Measurements from ENCODE around the gene SLC25A34.
A peak's percentile ranks its signal among the peaks of the same experiment; 100 is the strongest.

SLC25A34 gene

DNA sequence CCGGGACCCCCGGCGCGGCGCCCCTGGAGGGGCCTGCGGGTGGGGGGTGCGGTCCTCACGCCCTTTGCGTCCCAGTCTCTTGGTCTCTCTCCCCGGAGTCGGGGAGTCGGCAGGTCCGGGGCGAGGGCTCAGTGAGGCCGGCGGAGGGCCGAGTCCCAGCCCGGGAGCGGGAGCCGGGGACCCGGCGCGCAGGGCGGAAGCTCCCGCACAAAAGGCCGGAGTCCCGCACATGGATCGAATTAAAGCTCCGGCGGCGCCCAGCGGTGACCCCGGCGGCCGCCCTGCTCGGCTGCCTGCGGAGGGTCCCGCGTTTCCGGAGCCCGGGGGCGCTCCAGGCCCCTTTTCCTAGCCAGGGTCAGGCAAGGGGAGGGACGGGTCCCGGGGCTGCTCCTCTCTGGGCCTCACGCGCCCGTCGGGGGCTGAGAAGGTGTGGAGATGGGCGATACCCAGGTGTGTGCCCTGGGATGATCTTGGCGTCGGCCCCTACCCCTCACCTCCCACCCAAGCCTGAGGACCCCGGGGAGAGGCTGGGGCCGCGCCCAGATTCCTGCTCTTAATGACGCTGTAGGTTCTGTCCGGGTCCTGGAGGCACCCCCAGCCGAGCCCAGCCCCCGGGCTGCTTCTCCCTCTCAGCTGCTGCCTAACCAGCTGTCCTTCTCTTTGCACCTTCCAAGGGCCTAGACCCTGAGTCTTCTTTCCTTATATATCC, 23.0 kb downstream of the SLC25A34 start (continued):
- TF ChIP-seq, protein P1, sequence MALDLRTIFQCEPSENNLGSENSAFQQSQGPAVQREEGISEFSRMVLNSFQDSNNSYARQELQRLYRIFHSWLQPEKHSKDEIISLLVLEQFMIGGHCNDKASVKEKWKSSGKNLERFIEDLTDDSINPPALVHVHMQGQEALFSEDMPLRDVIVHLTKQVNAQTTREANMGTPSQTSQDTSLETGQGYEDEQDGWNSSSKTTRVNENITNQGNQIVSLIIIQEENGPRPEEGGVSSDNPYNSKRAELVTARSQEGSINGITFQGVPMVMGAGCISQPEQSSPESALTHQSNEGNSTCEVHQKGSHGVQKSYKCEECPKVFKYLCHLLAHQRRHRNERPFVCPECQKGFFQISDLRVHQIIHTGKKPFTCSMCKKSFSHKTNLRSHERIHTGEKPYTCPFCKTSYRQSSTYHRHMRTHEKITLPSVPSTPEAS (tag by site-specific recombination; IDR thresholded peaks at IDR 0.05), result no peak
- TF ChIP-seq, protein P2, sequence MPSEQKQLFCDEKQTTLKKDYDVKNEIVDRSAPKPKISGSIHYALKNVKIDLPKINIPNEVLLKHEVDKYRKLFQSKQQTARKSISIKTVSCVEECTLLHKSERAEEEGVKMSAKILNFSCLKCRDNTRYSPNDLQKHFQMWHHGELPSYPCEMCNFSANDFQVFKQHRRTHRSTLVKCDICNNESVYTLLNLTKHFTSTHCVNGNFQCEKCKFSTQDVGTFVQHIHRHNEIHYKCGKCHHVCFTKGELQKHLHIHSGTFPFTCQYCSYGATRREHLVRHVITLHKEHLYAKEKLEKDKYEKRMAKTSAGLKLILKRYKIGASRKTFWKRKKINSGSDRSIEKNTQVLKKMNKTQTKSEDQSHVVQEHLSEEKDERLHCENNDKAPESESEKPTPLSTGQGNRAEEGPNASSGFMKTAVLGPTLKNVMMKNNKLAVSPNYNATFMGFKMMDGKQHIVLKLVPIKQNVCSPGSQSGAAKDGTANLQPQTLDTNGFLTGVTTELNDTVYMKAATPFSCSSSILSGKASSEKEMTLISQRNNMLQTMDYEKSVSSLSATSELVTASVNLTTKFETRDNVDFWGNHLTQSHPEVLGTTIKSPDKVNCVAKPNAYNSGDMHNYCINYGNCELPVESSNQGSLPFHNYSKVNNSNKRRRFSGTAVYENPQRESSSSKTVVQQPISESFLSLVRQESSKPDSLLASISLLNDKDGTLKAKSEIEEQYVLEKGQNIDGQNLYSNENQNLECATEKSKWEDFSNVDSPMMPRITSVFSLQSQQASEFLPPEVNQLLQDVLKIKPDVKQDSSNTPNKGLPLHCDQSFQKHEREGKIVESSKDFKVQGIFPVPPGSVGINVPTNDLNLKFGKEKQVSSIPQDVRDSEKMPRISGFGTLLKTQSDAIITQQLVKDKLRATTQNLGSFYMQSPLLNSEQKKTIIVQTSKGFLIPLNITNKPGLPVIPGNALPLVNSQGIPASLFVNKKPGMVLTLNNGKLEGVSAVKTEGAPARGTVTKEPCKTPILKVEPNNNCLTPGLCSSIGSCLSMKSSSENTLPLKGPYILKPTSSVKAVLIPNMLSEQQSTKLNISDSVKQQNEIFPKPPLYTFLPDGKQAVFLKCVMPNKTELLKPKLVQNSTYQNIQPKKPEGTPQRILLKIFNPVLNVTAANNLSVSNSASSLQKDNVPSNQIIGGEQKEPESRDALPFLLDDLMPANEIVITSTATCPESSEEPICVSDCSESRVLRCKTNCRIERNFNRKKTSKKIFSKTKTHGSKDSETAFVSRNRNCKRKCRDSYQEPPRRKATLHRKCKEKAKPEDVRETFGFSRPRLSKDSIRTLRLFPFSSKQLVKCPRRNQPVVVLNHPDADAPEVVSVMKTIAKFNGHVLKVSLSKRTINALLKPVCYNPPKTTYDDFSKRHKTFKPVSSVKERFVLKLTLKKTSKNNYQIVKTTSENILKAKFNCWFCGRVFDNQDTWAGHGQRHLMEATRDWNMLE (tag by site-specific recombination; conservative IDR thresholded peaks at IDR 0.05; ENCODE audit: low read depth), result no peak
- TF ChIP-seq ZNF302 (tag by site-specific recombination; IDR thresholded peaks at IDR 0.05; ENCODE audit: low read depth) (no peak), ZNF585B (tag by site-specific recombination; IDR thresholded peaks at IDR 0.05) (no peak), HOXD13 (CRISPR knock-in tag; IDR thresholded peaks at IDR 0.05; ENCODE audit: borderline replicate concordance) (no peak), ZNF501 (tag by site-specific recombination; IDR thresholded peaks at IDR 0.05) (no peak), ZNF658 (tag by site-specific recombination; IDR thresholded peaks at IDR 0.05) (no peak), ZNF624 (tag by site-specific recombination; IDR thresholded peaks at IDR 0.05) (no peak), ZBTB8A (tag by site-specific recombination; IDR thresholded peaks at IDR 0.05) (peak; percentile 88), ZNF146 (tag by site-specific recombination; IDR thresholded peaks at IDR 0.05) (no peak), ZNF530 (tag by site-specific recombination; IDR thresholded peaks at IDR 0.05; ENCODE audit: low read depth) (no peak), ZNF133 (tag by site-specific recombination; IDR thresholded peaks at IDR 0.05) (no peak), ZNF747 (tag by site-specific recombination; IDR thresholded peaks at IDR 0.05) (no peak), ZNF202 (tag by site-specific recombination; IDR thresholded peaks at IDR 0.05; ENCODE audit: borderline replicate concordance) (no peak), ZNF48 (tag by site-specific recombination; IDR thresholded peaks at IDR 0.05) (no peak), GLIS1 (tag by site-specific recombination; IDR thresholded peaks at IDR 0.05) (peak; percentile 79), SCRT2 (tag by site-specific recombination; IDR thresholded peaks at IDR 0.05) (no peak)
- TF ChIP-seq, protein P3, sequence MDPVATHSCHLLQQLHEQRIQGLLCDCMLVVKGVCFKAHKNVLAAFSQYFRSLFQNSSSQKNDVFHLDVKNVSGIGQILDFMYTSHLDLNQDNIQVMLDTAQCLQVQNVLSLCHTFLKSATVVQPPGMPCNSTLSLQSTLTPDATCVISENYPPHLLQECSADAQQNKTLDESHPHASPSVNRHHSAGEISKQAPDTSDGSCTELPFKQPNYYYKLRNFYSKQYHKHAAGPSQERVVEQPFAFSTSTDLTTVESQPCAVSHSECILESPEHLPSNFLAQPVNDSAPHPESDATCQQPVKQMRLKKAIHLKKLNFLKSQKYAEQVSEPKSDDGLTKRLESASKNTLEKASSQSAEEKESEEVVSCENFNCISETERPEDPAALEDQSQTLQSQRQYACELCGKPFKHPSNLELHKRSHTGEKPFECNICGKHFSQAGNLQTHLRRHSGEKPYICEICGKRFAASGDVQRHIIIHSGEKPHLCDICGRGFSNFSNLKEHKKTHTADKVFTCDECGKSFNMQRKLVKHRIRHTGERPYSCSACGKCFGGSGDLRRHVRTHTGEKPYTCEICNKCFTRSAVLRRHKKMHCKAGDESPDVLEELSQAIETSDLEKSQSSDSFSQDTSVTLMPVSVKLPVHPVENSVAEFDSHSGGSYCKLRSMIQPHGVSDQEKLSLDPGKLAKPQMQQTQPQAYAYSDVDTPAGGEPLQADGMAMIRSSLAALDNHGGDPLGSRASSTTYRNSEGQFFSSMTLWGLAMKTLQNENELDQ (tag by site-specific recombination; IDR thresholded peaks at IDR 0.05; ENCODE audit: low read depth), result no peak
- TF ChIP-seq, protein P4, sequence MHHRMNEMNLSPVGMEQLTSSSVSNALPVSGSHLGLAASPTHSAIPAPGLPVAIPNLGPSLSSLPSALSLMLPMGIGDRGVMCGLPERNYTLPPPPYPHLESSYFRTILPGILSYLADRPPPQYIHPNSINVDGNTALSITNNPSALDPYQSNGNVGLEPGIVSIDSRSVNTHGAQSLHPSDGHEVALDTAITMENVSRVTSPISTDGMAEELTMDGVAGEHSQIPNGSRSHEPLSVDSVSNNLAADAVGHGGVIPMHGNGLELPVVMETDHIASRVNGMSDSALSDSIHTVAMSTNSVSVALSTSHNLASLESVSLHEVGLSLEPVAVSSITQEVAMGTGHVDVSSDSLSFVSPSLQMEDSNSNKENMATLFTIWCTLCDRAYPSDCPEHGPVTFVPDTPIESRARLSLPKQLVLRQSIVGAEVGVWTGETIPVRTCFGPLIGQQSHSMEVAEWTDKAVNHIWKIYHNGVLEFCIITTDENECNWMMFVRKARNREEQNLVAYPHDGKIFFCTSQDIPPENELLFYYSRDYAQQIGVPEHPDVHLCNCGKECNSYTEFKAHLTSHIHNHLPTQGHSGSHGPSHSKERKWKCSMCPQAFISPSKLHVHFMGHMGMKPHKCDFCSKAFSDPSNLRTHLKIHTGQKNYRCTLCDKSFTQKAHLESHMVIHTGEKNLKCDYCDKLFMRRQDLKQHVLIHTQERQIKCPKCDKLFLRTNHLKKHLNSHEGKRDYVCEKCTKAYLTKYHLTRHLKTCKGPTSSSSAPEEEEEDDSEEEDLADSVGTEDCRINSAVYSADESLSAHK (tag by site-specific recombination; IDR thresholded peaks at IDR 0.05), result no peak
- TF ChIP-seq, protein P5, sequence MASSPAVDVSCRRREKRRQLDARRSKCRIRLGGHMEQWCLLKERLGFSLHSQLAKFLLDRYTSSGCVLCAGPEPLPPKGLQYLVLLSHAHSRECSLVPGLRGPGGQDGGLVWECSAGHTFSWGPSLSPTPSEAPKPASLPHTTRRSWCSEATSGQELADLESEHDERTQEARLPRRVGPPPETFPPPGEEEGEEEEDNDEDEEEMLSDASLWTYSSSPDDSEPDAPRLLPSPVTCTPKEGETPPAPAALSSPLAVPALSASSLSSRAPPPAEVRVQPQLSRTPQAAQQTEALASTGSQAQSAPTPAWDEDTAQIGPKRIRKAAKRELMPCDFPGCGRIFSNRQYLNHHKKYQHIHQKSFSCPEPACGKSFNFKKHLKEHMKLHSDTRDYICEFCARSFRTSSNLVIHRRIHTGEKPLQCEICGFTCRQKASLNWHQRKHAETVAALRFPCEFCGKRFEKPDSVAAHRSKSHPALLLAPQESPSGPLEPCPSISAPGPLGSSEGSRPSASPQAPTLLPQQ (tag by site-specific recombination; IDR thresholded peaks at IDR 0.05), result no peak; the same call in 1 of the 2 replicates
- TF ChIP-seq, protein P6, sequence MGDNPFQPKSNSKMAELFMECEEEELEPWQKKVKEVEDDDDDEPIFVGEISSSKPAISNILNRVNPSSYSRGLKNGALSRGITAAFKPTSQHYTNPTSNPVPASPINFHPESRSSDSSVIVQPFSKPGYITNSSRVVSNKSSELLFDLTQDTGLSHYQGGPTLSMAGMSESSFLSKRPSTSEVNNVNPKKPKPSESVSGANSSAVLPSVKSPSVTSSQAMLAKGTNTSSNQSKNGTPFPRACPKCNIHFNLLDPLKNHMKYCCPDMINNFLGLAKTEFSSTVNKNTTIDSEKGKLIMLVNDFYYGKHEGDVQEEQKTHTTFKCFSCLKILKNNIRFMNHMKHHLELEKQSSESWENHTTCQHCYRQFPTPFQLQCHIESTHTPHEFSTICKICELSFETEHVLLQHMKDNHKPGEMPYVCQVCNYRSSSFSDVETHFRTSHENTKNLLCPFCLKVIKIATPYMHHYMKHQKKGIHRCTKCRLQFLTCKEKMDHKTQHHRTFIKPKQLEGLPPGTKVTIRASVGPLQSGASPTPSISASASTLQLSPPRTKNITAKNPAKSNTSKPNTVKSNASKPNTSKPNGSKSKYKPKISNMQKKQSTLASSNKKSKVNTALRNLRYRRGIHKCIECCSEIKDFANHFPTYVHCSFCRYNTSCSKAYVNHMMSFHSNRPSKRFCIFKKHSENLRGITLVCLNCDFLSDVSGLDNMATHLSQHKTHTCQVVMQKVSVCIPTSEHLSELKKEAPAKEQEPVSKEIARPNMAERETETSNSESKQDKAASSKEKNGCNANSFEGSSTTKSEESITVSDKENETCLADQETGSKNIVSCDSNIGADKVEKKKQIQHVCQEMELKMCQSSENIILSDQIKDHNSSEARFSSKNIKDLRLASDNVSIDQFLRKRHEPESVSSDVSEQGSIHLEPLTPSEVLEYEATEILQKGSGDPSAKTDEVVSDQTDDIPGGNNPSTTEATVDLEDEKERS (tag by site-specific recombination; IDR thresholded peaks at IDR 0.05), result no peak
- TF ChIP-seq, protein P7, sequence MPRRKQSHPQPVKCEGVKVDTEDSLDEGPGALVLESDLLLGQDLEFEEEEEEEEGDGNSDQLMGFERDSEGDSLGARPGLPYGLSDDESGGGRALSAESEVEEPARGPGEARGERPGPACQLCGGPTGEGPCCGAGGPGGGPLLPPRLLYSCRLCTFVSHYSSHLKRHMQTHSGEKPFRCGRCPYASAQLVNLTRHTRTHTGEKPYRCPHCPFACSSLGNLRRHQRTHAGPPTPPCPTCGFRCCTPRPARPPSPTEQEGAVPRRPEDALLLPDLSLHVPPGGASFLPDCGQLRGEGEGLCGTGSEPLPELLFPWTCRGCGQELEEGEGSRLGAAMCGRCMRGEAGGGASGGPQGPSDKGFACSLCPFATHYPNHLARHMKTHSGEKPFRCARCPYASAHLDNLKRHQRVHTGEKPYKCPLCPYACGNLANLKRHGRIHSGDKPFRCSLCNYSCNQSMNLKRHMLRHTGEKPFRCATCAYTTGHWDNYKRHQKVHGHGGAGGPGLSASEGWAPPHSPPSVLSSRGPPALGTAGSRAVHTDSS (tag by site-specific recombination; IDR thresholded peaks at IDR 0.05), result no peak

All from HEK293 (cell line).